Caco-2 (cell line): ENCODE data around the gene RAD9B. TPM values are rescaled to one million over a fixed set of nuclear protein-coding genes. Genes with fewer than 3 reads are reported as not detected.

Source experiments
- Bru-seq: library from RNA; stranded (reverse); fragments of 400-500 nt; gene quantifications from one replicate; lab custom pipeline; 2021; lab: Mats Ljungman, UMichigan
- BruChase-seq, 2 experiments: library from RNA; stranded (reverse); fragments of 400-500 nt; gene quantifications; one replicate each; lab custom pipeline; 2021; lab: Mats Ljungman, UMichigan
- BruUV-seq: library from RNA; stranded (reverse); fragments of 400-500 nt; replicated peaks from 2 replicates; lab custom pipeline; 2021; lab: Mats Ljungman, UMichigan
- CTCF ChIA-PET: fragments of 300-600 bp; sonication (Branson Sonifier 250); formaldehyde crosslinking; loops from one replicate; lab custom pipeline; 2022; ENCODE audit warnings: antibody characterized with exemption; lab: Charles Lee
- POLR2A ChIA-PET: fragments of 300-600 bp; sonication (Branson Sonifier 250); formaldehyde crosslinking; loops from one replicate; lab custom pipeline; 2022; ENCODE audit warnings: antibody characterized with exemption; lab: Charles Lee
- DNase-seq, 2 experiments: peaks; one replicate each; pipeline versions ENCODE4 v3.0.0 to v3.0.0-alpha.2; 2020 to 2022
- H3K27me3 ChIP-seq: replicated peaks from 2 replicates; pipeline ENCODE4 v1.6.0; 2011; ENCODE audit warnings: low read length; ENCODE audit not compliant: control insufficient read depth, insufficient read depth
- H3K36me3 ChIP-seq: 2 replicates; pipeline ENCODE4 v1.5.1; 2011; ENCODE audit warnings: low read length; ENCODE audit not compliant: control insufficient read depth, insufficient read depth
- H3K4me1 ChIP-seq: fragments of 250-450 bp; sonication (Bioruptor Pico); 2 replicates; pipeline ENCODE4 v1.5.1; 2020; ENCODE audit warnings: mild to moderate bottlenecking
- H3K4me3 ChIP-seq: 2 replicates; pipeline ENCODE4 v1.5.1; 2011; ENCODE audit warnings: low read depth, mild to moderate bottlenecking, control low read depth, low read length
- H3K9me3 ChIP-seq: fragments of 250-450 bp; sonication (Bioruptor Pico); 2 replicates; pipeline ENCODE4 v1.5.1; 2020; ENCODE audit warnings: mild to moderate bottlenecking, moderate library complexity
- H3K27ac Mint-ChIP-seq: one replicate; pipeline ENCODE4 v1.8.0; 2022; ENCODE audit warnings: mixed read lengths; ENCODE audit not compliant: unreplicated experiment
- H3K27me3 Mint-ChIP-seq: one replicate; pipeline ENCODE4 v1.8.0; 2022; ENCODE audit warnings: mixed read lengths; ENCODE audit not compliant: insufficient read depth, unreplicated experiment
- H3K36me3 Mint-ChIP-seq: one replicate; pipeline ENCODE4 v1.8.0; 2022; ENCODE audit warnings: mild to moderate bottlenecking, mixed read lengths; ENCODE audit not compliant: insufficient read depth, unreplicated experiment
- H3K4me1 Mint-ChIP-seq: one replicate; pipeline ENCODE4 v1.8.0; 2022; ENCODE audit warnings: low read depth, mixed read lengths; ENCODE audit not compliant: unreplicated experiment
- H3K4me3 Mint-ChIP-seq: one replicate; pipeline ENCODE4 v1.8.0; 2022; ENCODE audit warnings: mild to moderate bottlenecking, moderate library complexity, mixed read lengths; ENCODE audit not compliant: unreplicated experiment
- H3K9me3 Mint-ChIP-seq: one replicate; pipeline ENCODE4 v1.8.0; 2022; ENCODE audit warnings: mixed read lengths; ENCODE audit not compliant: unreplicated experiment
- CTCF ChIP-seq, 2 experiments: fragments of 200-600 bp in 1 of 2; IDR thresholded peaks; 1 replicate in 1 of 2; 2 replicates in 1 of 2; pipeline versions ENCODE4 v1.5.1 to v1.8.0; 2011 to 2022; ENCODE audit warnings: antibody characterized with exemption in 1 of 2, control low read depth in 1 of 2, inconsistent platforms in 1 of 2, low read depth in 1 of 2, low read length in 1 of 2, mild to moderate bottlenecking in 1 of 2, moderate library complexity in 1 of 2; ENCODE audit not compliant: insufficient read depth in 1 of 2, severe bottlenecking in 1 of 2, unreplicated experiment in 1 of 2
- intact Hi-C: fragments of 100-400 bp; cut with micrococcal nuclease; formaldehyde crosslinking; loops from one replicate; pipeline ENCODE4 v1.10.0; 2022; ENCODE audit not compliant: unreplicated experiment
- long read RNA-seq: library from polyadenylated mRNA; stranded (forward); transcript quantifications from one replicate; pipeline ENCODE4 v2.0.0, GENCODE V29; 2022
- total RNA-seq: library from RNA; stranded (reverse); gene quantifications from 2 replicates; pipeline ENCODE4 v1.2.3, GENCODE V29; 2022

RAD9B gene
- 2.8 and 3.8 TPM in 2 replicates for total RNA-seq
- Bru-seq, nascent RNA, result percentile 52 among the genes with signal in this experiment
- percentile 47 among the genes with signal in this experiment for BruChase-seq, experiment 1, labeled RNA remaining after a 2-hour chase
- percentile 49 among the genes with signal in this experiment for BruChase-seq, experiment 2, labeled RNA remaining after a 6-hour chase
- long read RNA-seq, partial matches to known transcripts, result 0 of 4 reads
- long read RNA-seq, other reads (novel, unspliced or antisense), result 3 of 4 reads

DNA sequence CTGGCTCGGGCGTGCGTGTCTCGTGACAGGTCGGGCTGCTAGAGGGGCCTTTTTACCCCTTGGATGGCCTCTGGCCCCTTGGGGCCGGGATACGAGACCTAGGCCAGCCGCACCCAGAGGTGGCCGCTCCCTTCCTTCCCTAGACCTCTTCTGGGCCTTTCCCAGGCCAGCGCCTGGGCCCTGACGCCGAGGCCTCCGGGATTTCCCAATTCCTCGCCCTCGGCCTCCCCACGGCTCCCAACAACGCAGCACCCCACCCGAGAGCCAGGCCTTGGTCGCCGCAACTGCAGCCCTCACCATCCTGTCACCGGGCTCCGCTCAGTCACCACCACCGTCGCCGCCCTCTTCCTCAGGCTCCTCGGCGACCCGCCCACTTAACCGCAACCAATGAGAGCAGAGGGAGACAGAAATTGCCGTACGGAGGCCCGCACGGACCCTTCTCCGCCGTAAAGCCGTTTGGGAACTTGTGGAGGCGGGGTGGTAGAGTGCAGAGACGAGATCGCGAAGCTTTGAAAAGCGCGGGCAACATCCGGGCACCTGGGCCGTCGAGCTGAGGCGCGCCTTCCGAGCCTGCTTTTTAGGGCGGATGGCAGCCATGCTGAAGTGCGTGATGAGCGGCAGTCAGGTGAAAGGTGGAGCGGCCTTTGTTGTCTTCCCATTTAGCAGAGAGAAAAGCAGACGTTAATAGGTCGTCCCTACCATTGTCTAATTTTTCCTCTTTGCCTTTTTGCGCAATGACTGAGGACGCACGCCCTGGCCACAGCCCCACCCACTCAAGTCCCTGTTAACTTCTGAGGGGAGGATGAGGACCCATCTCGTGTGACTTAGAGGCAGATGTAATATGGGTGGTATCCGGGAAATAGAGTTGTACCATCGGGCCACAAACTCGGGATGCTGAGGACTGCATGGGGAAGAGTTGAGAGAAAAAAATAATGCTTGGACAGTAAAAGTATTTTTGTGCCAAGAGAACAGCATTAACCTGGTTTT lies at the start of gene RAD9B, which contains the start of gene VPS29:
RAD9B (plus strand) TSS at position 580 of the 987 bp plus-strand sequence; CDS start at position 587, 7 bp downstream.
VPS29 (minus strand) TSS at position 360 of the 987 bp plus-strand sequence; CDS start at position 300, 60 bp downstream.
- H3K9me3 ChIP-seq, result no peaks in the 10 kb centered on the region
- Mint-ChIP-seq H3K9me3 (no peaks in the 10 kb centered on the region), H3K27me3 (no peaks in the 10 kb centered on the region), H3K4me3 (peak within 1 kb of the TSS; percentile 95), H3K27ac (peak within 1 kb of the TSS; percentile 97), H3K36me3 (peaks cover 37% of the 10 kb centered on the region), H3K4me1 (no peaks in the 10 kb centered on the region)
- TSS peak; percentile 94 for BruUV-seq
- intact Hi-C loops, result loop anchor here (1.0 to 5.0 kb wide), 2 partner anchors 34 to 50 kb away; partner anchors contain the start of genes ARPC3, FAM216A and GPN3
- no peaks in the 10 kb centered on the region for H3K27me3 ChIP-seq
- CTCF ChIA-PET, result interaction anchor here (0.7 to 1.3 kb wide), 3 partner anchors 33 to 100 kb away, joined by 4 to 5 read pairs (median 4); partner anchors contain the start of genes FAM216A and GPN3
- H3K4me1 ChIP-seq, result peaks cover 21% of the 10 kb centered on the region
- POLR2A ChIA-PET, result interaction anchor here (0.5 to 5.5 kb wide), 5 partner anchors 31 to 204 kb away, joined by 3 to 36 read pairs (median 6); partner anchors contain the start of genes ARPC3, FAM216A and GPN3
- peak within 1 kb of the TSS; percentile 55 for H3K4me3 ChIP-seq
- TF ChIP-seq CTCF (IDR thresholded peaks at IDR 0.05; ENCODE audit: insufficient read depth in 1 of 2, low read depth in 1 of 2, low read length in 1 of 2, severe bottlenecking in 1 of 2, unreplicated experiment in 1 of 2), result no peak
- no peaks in the 10 kb centered on the region for H3K36me3 ChIP-seq
- DNase-seq, result peak; percentile 99

DNA sequence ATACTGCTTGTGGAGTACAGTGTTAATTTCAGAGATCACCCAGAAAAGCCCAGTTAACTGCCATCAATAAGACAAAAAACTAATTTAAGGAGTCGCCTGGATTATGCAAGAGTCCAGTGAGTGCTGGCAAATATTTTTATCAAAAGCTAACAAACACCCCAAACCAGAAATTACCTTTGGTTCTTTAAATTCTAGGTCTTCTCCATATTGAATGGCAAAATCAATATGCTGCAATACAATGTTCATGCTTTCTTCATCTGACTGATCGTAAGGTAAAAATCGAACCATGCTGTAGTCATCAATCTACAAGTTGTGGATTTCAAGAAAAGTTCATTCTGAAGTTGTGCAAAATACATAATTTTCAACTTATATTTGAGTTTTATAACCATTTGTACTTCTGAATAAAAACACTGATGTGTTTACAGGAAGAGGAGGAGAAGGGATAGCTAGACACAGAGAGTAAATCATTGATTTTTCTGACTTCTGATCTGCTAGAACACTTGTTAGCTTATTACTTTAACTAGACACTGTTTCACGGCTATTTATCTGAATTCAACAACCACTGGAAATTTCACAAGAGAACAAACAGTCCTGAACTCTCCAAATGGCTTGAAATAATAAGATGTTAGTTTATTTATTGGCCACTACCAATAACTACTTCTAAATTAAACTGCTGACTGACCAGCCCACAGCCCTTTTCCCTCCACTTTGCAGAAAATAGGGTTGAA lies 48.4 kb upstream of the RAD9B start:
- no peaks in the 10 kb centered on the region for H3K27me3 Mint-ChIP-seq
- H3K36me3 Mint-ChIP-seq, result peaks cover 65% of the 10 kb centered on the region
- ChIA-PET CTCF (no interaction called here), POLR2A (interaction anchor here (0.5 kb wide), 1 partner anchor 33 kb away, joined by 6 read pairs; no protein-coding TSS in a partner anchor)
- H3K9me3 Mint-ChIP-seq, result no peaks in the 10 kb centered on the region
- Histone ChIP-seq H3K4me3 (no peak overlapping the region), H3K4me1 (peaks cover 5% of the 10 kb centered on the region), H3K27me3 (no peaks in the 10 kb centered on the region), H3K9me3 (no peaks in the 10 kb centered on the region), H3K36me3 (peaks cover 1% of the 10 kb centered on the region; the same call in 1 of the 2 replicates)
- H3K27ac Mint-ChIP-seq, result no peak overlapping the region
- H3K4me3 Mint-ChIP-seq, result no peak overlapping the region
- TF ChIP-seq CTCF (IDR thresholded peaks at IDR 0.05; ENCODE audit: insufficient read depth in 1 of 2, low read depth in 1 of 2, low read length in 1 of 2, severe bottlenecking in 1 of 2, unreplicated experiment in 1 of 2), result no peak
- H3K4me1 Mint-ChIP-seq, result no peaks in the 10 kb centered on the region
- intact Hi-C loops, result loop anchor here (5.0 kb wide), 2 partner anchors 49 to 434 kb away; partner anchors contain the start of genes RAD9B and VPS29
- no peak for DNase-seq
- BruUV-seq, result no TSS peak
